HK-2 (cell line): ENCODE data around the gene RPS8.
A peak's percentile ranks its signal among the peaks of the same experiment; 100 is the strongest.
"Not testable (repeated sequence)": the region's sequence is repeated elsewhere in the genome, so short reads cannot be mapped to it uniquely, and the experiment has no call there.

ENCODE experiments used
- DNase-seq: peaks from one replicate; pipeline ENCODE4 v3.0.0-alpha.2; 2018; ENCODE audit not compliant: unreplicated experiment

The RPS8 gene

DNA sequence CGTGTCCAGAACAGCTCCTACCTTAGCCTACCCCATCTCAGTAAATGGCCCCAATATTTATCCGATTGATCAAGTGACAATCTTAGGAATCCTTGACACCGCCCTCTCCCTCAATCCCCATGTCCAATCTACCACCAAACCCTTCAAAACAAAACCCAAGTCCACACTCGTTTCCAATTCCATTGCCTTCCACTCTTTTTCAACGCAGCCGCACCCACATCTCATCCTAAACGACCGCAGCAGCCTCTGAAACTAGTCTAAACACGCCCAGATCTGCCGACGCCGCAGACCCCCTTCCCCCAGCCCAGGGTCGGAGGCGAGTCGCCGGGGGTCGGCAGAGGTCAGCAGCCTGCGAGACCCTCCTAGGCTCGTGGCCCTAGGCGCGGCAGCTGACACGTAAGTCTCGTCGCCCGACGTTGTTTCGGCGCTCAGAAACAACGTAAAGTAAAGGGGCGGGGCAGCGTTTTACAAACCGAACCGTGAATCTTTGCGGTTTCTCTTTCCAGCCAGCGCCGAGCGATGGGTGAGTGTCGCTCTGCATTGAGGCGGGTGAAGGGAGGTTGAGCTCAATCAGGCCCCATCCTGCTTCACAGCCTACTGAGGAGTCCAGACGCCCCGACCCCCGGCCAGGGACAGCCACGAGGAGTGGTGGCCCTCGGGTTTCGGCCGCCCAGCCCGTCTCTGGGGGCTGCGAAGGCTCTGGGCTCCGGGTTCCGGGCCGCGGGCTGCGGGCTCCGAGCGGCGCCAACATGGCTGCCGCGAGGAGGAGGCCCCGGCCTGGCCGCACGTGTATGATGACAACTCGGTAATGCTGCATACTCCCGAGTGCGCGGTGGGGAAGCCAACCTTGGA, at the start of gene RPS8:
Gene RPS8 (plus strand): TSS at position 463 of the 852 bp plus-strand sequence. CDS start 57 bp downstream, at position 520.
- DNase-seq = peak; percentile 88

DNA sequence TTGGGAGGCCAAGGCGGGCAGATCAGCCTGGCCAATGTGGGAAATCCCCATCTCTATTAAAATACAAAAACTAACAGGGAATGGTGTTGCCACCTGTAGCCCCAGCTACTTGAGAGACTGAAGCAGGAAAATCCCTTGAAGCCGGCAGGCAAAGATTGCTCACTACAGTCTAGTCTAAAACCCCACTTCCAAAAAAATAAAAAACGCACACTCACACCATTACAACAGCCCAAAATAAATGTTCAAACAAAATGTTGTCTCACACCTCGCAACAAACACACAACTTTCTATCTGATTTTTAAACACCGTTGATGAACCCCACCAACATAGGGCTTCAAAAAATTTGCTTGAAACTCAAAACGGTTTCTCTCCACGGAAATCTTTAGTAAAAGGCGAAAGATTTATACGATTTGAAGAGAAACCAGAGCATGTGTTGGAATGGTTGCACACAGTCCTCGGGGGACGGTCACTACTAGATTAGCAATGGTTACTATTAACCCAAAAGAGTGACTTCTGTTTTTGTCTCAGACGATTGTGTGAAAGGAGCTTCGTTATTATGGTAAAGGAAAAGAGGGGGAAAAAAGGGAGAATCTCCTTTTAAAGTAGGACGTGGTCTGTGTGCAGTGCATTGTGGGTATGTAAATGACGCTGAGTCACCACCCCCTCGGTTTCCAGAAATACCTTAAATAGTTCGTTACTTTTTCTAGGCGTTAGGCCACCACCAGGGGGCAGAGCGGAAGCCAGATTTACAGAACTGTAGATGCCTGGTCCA, 44.4 kb upstream of the RPS8 start, which contains the start of gene RNU5D-1:
Gene RNU5D-1 (minus strand): TSS at position 430 of the 772 bp plus-strand sequence.
- peak; percentile 94 for DNase-seq

DNA sequence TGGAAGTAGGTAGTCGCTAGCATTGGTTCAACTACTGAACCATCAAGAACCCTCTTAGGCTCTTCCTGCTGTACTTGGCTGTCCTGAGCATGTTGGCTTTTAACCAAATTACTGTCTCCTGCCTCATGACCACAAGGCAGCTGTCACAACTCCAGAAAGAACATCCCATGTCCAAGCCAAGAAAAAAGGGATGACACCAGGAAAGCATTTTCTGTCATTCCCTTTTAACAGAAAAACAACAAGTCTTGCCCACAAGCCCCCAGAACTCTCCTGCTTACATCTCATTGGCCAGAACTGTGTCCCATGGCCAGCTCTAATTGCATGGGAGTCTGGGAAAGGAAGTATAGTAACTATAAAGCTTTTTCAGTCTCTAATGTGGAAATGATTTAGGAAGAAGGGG, 42.0 kb upstream of the RPS8 start:
- no peak for DNase-seq

DNA sequence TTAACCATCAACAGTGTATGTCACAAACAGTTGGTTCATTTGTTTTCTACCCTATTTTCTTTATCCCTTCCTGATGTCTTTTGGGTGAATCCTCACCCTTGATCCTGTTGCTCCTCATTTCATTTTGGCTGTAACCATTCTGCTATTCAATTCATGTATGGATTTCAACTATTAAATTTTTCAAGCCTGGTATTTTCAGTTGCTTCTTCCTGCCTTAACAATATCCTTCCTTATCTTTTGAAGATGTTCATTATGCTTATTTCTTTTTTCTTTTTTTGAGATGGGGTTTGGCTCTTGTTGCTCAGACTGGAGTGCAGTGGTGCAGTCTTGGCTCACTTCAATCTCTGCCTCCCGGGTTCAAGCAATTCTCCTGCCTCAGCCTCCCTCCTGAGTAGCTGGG, 41.6 kb upstream of the RPS8 start:
- no peak for DNase-seq

DNA sequence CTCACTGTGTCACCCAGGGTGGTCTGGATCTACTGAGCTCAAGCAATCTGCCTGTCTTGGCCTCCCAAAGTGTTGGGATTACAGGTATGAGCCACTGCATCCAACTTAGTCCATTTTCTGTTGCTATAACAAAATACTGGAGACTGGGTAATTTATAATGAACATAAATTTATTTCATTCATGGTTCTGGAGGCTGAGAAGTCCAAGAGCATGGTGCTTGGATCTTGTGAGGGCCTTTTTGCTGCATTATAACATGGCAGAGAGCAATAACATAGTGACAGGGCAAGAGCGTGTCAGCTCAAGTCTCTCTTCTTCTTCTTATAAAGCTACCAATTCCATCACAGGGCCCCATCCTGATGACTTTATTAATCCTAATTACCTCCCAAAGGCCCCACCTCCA, 39.3 kb upstream of the RPS8 start:
- no peak for DNase-seq

DNA sequence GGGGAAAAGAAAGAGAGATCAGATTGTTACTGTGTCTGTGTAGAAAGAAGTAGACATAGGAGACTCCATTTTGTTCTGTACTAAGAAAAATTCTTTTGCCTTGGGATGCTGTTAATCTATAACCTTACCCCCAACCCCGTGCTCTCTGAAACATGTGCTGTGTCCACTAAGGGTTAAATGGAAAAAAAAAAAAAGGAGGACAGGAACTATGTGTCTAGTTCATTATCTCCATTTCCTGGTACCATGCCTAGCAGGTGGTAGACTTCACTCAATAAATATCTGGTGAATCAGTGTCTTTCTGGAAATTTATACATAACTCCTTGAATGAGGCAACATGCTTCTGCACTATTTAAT, 36.4 kb upstream of the RPS8 start:
- DNase-seq = not testable (repeated sequence)

DNA sequence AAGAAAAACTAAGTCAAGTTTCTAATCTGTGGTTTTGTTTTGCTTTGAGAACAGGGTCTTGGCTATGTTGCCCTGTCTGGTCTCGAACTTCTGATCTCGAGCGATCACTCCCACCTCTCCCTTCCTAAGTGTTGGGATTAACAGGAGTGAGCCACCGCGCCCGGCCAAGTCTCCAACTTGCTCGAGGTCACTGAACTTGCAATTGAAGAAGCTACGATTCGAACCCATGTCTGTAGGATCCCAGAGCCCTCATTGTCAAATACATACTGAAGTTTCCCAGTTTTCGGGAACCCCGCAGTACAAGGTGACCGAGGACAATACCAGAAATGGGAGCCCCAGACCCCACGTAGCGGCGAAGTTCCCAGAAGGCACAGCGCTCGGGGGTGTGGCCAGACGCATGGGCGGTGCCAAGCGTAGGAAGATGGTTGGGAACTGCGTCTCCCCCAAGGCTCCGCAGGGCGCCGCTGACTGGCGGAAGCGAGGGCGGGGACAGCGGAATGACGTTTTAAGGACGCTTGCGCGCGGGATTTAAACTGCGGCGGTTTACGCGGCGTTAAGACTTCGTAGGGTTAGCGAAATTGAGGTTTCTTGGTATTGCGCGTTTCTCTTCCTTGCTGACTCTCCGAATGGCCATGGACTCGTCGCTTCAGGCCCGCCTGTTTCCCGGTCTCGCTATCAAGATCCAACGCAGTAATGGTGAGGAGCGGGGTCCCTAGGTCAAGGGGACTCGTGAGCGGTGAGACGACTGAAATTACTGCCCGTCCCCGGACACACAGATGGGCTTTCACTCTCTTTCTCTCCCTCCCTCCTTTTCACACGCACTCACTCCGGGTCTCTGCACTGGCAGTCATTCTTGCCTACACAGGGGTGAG, 35.8 kb upstream of the RPS8 start, which contains the start of gene KIF2C:
Gene KIF2C (plus strand): TSS at position 531 of the 872 bp plus-strand sequence. CDS start 96 bp downstream, at position 627.
- DNase-seq = peak; percentile 96

DNA sequence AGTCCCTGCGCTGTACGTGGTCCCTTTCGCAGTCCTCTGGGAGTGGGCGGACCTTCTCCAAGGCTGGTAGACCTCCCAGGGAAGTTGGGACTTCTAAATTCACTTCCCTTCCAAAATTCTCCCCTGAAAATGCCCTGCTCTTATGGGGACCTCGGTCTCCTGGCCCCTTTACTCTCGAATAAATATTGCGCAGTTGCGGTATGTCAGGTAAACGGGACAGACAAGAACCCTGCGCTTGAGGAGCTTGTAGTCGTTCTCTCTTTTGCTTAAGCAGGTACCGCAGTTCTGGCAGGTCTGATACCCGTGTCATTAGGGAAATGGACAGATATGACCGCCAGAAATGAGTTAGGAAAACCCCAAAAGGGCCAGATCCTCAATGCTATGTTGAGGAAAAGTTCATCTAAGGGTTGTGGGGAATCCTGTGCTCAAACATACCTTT, 35.1 kb upstream of the RPS8 start:
- no peak for DNase-seq

DNA sequence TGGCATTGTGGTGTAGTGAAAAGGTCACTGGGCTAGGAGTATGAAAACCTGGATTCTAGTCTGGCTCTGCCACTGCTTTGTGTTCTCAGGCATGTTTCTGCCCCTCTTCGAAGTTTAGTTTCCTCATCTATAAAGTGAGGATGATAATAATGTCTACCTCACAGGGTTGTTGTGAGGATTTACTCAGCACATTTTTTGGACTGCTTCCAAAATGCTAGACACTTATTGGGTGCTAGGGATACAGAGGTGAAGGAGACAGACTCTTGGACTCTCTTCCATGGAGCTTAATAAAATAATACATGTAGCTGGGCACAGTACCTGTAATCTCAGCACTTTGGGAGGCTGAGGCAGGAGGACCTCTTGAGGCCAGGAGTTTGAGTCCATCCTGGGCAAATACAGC, 32.1 kb upstream of the RPS8 start:
- no peak for DNase-seq

DNA sequence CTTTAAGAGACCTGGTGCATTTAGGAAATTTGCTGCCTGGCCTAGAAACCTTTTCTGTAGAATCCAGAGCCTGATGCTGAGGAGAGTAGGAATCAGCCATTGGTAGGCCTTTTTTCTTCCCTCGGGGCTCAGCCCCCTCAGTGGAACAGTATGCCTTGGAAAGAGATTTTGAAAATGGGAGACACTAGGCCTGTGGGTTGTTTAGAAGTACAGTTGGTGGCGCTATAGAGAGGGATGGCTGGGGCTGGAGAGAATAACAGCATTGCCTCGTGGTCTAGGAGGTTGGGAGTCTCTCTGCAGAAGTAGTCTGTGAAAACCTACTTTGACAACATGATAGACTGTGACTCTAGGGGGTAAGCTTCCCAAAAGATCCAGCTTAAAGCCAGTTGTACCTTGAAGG, 27.5 kb upstream of the RPS8 start:
- no peak for DNase-seq

DNA sequence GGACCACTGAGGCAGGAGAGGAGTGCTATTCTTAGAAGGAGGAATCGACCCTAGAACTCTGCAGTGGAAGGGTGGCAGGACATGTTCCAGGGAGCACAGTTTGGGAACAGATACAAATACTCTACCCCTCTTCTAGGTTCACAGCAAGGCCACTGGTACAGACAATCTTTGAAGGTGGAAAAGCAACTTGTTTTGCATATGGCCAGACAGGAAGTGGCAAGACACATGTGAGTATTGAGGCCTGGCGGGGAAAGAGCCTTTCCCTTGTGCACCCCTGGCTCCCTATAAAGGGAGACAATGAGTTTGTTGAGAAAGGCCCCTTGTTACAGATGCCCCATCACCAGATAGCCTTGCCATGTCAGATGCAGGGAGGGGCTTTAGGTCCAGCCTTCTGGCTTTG, 17.9 kb upstream of the RPS8 start:
- DNase-seq = no peak

DNA sequence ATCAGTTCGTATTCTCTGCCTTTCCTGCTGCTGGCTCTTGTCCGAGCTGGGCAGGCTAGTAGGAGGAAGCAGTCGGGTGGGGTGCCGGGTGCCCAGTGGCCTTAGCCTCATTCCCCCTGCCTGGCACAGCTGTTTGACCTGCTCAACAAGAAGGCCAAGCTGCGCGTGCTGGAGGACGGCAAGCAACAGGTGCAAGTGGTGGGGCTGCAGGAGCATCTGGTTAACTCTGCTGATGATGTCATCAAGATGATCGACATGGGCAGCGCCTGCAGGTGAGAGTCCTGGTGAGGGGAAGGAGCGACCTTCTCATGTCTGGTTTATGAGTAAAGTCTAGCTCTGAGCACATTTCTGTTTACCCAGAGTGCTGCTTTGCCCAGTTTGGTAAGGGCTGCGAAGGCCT, 16.3 kb upstream of the RPS8 start:
- no peak for DNase-seq

DNA sequence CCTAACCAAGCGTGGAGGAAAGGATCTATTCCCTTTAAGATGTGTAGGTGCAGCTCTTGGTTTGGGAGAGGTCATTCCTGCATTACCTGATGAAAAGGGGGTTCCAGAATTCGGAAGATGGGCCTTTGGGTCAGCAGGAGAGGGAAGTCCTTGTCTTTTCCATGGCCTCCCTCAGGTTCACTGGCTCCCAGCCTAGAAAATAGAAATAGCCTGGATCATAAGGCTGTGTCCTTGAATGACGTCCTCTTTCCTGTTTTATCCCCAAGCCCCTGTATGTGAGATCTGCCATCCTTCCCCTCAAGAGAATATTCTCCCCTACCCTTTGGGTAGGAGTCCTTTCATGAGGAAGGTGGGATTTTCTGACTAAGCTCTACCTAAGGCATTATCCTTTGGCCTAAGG, 14.5 kb upstream of the RPS8 start:
- DNase-seq = no peak

DNA sequence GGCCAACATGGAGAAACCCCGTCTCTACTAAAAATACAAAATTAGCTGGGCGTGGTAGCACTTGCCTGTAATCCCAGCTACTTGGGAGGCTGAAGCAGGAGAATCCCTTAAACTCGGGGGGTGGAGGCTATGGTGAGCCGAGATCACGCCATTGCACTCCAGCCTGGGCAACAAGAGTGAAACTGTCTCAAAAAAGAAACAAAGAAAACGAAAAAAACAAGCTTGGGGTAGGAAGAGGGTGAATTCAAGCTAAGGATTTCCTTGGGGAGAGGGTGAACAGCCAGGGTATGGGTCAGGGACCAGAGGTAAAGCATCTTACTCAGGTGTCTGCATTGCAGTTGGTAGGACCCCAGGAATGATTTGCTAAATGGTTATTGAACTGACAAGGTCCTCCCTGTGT, 8.9 kb upstream of the RPS8 start:
- not testable (repeated sequence) for DNase-seq

DNA sequence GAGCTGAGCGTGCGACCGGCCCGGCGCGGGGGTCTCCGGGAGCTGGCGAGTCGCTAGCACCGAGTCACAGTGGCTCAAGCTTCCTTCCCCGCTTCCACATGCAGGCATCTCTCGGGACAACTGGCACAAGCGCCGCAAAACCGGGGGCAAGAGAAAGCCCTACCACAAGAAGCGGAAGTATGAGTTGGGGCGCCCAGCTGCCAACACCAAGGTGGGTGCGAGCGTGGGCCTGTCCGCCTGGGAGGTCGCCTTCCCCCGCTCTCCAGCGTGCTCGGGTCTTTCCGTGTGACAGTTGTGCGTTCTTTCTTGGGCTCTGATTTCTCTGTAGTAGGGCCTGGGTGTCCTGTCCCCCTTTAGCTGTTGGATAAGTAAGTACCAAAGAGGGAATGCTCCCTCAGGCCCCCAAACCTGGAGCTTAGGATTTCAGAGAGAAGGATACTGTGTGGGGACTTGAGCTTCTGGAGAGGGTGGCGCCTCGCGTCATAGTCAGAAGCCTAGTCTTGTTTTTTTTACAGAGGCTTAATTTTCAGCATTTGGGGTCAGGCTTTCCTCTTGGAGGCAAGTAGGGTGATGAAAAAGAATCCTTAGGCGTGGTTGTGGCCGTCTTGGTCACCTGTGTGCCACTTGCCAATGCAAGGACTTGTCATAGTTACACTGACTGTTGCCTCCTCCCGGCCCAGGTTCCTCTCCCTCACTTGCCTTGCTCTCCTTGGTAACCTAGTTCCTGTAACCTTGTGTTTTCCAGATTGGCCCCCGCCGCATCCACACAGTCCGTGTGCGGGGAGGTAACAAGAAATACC, 790 bp downstream of the RPS8 start:
- no peak for DNase-seq

DNA sequence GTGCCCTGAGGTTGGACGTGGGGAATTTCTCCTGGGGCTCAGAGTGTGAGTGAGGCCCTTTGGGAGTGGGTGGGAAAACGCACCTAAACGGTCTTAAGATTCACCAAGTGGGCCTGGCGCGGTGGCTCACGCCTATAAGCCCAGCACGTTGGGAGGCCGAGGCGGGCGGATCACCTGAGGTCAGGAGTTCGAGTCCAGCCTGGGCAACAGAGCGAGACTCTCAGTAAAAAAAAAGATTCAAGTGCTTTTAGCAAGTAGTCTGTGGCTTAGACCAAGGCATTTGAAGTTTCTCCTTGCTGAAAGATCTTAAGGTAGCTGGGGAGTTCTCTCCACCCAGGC, 1.4 kb downstream of the RPS8 start:
- no peak for DNase-seq

DNA sequence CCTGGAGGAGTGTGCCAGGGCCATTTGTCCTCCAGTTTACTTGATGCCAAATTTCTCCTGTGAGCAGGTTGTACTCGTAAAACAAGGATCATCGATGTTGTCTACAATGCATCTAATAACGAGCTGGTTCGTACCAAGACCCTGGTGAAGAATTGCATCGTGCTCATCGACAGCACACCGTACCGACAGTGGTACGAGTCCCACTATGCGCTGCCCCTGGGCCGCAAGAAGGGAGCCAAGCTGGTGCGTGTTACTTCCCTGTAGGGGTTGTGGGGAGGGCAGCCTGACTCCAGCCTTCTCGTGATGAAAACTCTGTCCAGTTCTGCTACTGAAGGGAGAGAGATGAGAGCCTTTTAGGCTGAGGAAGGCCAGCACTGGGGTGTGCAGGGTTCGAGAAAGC, 2.2 kb downstream of the RPS8 start:
- DNase-seq = no peak

DNA sequence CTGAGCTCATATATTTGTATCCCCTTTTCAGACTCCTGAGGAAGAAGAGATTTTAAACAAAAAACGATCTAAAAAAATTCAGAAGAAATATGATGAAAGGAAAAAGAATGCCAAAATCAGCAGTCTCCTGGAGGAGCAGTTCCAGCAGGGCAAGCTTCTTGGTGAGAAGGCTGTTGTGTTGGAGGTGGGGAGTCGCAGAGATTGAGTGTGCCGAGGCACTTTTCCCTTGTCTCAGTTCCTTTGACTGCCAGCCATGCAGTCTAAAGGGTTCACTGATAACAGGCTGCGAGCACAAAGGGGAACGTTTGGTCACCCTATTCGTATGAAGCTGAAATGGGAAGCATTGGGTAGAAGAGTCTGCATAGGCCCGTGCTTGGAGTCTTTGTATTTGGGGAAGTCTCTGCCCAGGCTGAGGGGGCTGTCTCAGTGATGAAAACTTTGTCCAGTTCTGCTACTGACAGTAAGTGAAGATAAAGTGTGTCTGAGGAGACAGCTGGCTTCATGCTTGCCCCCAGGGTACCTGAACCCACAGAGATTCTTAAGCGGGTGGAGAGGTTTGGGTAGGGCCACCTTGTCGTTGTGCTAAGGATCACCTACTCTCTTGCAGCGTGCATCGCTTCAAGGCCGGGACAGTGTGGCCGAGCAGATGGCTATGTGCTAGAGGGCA, 2.8 kb downstream of the RPS8 start:
- DNase-seq = no peak

DNA sequence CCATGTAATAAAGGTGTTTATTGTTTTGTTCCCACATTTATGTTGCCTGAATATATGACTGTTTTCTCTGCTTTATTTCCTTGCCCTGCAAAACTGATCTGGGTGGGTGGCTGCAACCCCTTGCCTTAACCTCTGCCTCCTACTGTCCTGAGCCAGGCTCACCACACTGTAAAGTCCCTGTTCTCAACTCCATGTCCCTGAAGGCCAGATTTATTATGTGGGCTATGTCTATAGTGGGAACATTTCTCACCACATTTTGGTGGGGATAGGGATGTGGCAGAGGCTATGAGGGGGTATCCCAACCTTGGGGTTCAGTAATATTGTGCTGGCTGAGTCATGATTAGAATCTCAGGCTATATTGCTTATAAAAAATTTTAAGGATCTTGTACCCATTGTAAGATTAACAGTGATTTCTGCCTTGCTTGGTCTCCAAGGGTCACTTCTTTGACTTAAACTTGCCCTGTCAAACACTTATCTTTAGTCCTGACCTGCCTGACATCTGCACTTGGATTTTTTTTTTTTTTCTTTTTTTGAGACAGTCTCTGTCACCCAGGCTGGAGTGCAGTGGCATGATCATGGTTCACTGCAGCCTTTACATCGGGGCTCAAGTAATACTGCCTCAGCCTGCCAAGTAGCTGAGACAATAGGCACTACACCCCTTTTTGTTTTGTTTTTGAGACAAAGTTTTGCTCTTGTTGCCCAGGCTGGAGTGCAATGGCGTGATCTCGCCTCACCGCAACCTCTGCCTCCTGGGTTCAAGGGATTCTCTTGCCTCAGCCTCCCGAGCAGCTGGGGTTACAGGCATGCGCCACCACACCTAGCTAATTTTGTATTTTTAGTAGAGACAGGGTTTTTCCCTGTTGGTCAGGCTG, 3.6 kb downstream of the RPS8 start:
- DNase-seq = no peak
